Immature natural killer cell (primary cell): Measurements from ENCODE around the gene SLC5A7. TPM values are rescaled to one million over a fixed set of nuclear protein-coding genes. Genes with fewer than 3 reads are reported as not detected.

Source experiments
- DNase-seq, 3 donors: peaks; one replicate each; pipeline ENCODE4 v3.0.0; 2022; ENCODE audit warnings: mixed read lengths in 1 of 3
- H3K27ac Mint-ChIP-seq, 6 donors: one replicate each; pipeline ENCODE4 v1.8.0; 2020; ENCODE audit warnings: mixed read lengths in 6 of 6, mild to moderate bottlenecking in 5 of 6, inconsistent platforms in 4 of 6, moderate library complexity in 3 of 6
- H3K27me3 Mint-ChIP-seq, 3 donors: one replicate each; pipeline ENCODE4 v1.8.0; 2020 to 2021; ENCODE audit warnings: low read depth in 3 of 3, mild to moderate bottlenecking in 3 of 3, mixed read lengths in 3 of 3, moderate library complexity in 3 of 3, inconsistent platforms in 1 of 3
- H3K36me3 Mint-ChIP-seq, 3 donors: one replicate each; pipeline ENCODE4 v1.8.0; 2020; ENCODE audit warnings: mixed read lengths in 3 of 3, inconsistent platforms in 2 of 3, mild to moderate bottlenecking in 2 of 3
- H3K4me1 Mint-ChIP-seq, 2 donors: one replicate each; pipeline ENCODE4 v1.8.0; 2020; ENCODE audit warnings: inconsistent platforms in 2 of 2, mild to moderate bottlenecking in 2 of 2, mixed read lengths in 2 of 2, moderate library complexity in 1 of 2
- H3K4me3 Mint-ChIP-seq, 5 donors: one replicate each; pipeline ENCODE4 v1.8.0; 2020; ENCODE audit warnings: mild to moderate bottlenecking in 5 of 5, mixed read lengths in 5 of 5, inconsistent platforms in 3 of 5, moderate library complexity in 3 of 5
- H3K9me3 Mint-ChIP-seq, 6 donors: one replicate each; pipeline ENCODE4 v1.8.0; 2020; ENCODE audit warnings: mild to moderate bottlenecking in 6 of 6, mixed read lengths in 6 of 6, inconsistent platforms in 4 of 6, moderate library complexity in 3 of 6
- polyA plus RNA-seq, 3 donors: library from polyadenylated mRNA; unstranded; fragments of 300-500 nt; fragmentation: Illumina TruSeq; gene quantifications; one replicate each; pipeline ENCODE4 v1.2.3, GENCODE V29; 2021

Gene SLC5A7
- polyA plus RNA-seq, 3 donors from 2014 or later = not detected

DNA sequence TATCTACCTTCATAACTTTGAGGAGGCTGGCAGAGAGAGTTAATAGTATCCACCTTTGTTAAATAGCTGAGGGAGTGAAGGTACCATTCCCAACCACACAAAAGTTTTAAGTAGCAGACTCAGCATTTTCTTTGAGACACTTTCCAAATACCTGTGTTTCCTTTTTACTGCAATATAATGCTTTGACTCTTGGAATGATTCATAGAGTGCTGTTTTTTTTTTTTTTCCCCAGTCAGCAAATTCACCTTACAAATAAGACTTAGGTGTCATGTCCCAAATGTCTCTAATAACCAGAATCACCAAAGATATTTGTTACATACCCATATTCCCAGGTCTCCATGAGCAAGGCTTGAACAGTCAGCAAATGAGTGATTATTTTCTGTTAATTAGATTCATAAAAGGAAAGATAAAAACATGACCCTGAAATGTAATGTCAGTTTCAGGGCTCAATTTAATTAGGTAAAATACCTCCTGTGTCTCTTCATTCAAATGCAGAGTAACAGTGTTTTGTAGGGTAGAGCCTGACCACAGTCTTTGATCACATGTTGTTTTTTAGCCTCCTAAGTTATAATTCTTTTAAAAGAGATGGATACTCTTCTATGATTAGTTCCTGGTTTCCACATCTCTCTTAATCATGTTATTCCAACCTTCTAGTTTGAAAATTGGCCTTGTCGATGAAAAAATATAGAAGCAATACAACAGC lies 39.9 kb downstream of the SLC5A7 start:
- Mint-ChIP-seq H3K4me1 (no peaks in the 10 kb centered on the region), H3K27ac (no peak overlapping the region), H3K4me3 (no peak overlapping the region), H3K9me3 (peaks cover 0 to 7% (median 2%) of the 10 kb centered on the region in 6 donors), H3K36me3 (no peaks in the 10 kb centered on the region), H3K27me3 (peaks cover 0 to 5% (median 0%) of the 10 kb centered on the region in 3 donors)
- no peak for DNase-seq

DNA sequence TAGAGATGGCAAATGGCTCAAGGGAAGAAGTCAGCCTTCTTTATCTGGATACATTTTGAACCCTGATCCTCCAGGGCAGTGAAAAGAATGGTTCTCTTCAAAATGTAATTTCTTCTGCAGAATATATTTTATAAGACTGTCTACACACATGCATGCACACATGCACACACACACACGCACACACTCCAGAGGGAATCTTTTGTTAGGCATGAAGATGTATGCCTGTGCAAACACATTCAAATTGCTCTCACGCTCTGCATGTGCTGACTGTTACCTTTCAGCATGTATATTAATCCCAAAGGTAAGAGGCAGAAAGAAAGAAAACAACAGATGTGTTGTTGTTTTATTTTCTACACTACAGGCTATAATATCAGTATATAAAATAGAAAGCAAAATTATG lies 43.2 kb downstream of the SLC5A7 start:
- DNase-seq = no peak
- Mint-ChIP-seq H3K9me3 (peaks cover 0 to 7% (median 6%) of the 10 kb centered on the region in 6 donors), H3K27me3 (peaks cover 2 to 3% (median 2%) of the 10 kb centered on the region in 3 donors), H3K36me3 (no peaks in the 10 kb centered on the region), H3K4me1 (no peaks in the 10 kb centered on the region), H3K4me3 (no peak overlapping the region), H3K27ac (no peak overlapping the region)

DNA sequence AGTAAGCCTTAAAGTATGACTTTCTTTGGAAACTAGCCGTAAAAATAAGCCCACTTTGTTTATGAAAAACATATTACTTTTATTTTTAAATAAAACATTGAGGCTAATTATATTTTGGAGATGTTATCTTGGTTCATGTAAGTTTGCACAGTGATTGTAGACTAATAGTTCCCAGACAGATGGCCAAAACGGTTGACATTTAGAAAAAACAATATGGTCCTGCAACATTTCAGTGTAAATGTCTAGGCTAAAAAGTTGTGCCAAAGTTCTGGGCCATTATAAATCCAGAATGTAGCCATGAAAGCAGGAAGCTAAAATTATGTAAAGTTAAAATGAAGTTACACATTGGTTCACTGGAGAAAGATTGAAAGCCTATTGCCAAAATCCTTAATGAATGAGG lies 43.6 kb downstream of the SLC5A7 start:
- H3K36me3 Mint-ChIP-seq = no peaks in the 10 kb centered on the region
- no peak overlapping the region for H3K4me3 Mint-ChIP-seq
- no peaks in the 10 kb centered on the region for H3K4me1 Mint-ChIP-seq
- H3K27ac Mint-ChIP-seq = no peak overlapping the region
- peaks cover 0 to 8% (median 6%) of the 10 kb centered on the region in 6 donors for H3K9me3 Mint-ChIP-seq
- DNase-seq = no peak
- H3K27me3 Mint-ChIP-seq = peaks cover 2 to 3% (median 2%) of the 10 kb centered on the region in 3 donors

DNA sequence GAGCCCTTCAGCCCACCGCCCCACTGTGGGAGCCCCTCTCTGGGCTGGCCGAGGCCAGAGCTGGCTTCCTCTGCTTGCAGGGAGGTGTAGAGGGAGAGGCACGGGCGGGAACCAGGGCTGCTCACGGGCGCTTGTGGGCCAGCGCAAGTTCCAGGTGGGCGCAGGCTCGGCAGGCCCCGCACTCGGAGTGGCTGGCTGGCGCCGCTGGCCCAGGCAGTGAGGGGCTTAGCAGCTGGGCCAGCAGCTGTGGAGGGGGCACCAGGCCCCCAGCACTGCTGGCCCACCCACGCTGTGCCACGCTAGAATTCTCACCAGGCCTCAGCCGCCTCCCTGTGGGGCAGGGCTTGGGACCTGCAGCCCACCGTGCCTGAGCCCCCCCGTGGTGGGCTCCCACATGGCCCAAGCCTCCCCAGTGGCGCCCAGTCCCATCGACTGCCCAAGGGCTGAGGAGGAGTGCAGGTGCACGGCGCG lies 45.2 kb downstream of the SLC5A7 start:
- Mint-ChIP-seq H3K27ac (no peak overlapping the region), H3K36me3 (no peaks in the 10 kb centered on the region), H3K9me3 (peaks cover 0 to 8% (median 7%) of the 10 kb centered on the region in 6 donors), H3K4me3 (no peak overlapping the region), H3K4me1 (no peaks in the 10 kb centered on the region), H3K27me3 (peaks cover 2 to 3% (median 2%) of the 10 kb centered on the region in 3 donors)
- DNase-seq = no peak

DNA sequence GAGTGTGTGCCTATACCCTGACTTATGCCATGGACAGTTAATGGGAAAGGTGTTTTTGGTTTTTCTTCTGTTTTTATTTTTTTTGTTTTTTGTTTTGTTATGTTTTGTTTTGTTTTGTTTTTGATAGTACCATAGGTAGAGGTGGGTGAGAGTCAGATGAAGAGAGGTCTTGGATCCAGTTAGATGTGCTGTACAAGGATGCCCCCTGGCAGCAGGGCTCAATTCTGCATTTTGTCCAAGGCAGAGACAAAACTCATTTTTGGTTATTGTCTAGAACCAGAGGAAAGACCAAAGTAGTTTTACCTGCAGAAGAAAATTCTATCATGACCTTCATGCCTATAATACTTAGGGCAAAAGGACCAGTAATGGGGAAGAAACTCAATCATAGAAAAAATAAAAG lies 48.5 kb downstream of the SLC5A7 start:
- Mint-ChIP-seq H3K4me1 (no peaks in the 10 kb centered on the region), H3K27me3 (peaks cover 0 to 3% (median 3%) of the 10 kb centered on the region in 3 donors), H3K36me3 (no peaks in the 10 kb centered on the region), H3K4me3 (no peak overlapping the region), H3K9me3 (peaks cover 3 to 17% (median 9%) of the 10 kb centered on the region in 6 donors), H3K27ac (no peak overlapping the region)
- DNase-seq = no peak

DNA sequence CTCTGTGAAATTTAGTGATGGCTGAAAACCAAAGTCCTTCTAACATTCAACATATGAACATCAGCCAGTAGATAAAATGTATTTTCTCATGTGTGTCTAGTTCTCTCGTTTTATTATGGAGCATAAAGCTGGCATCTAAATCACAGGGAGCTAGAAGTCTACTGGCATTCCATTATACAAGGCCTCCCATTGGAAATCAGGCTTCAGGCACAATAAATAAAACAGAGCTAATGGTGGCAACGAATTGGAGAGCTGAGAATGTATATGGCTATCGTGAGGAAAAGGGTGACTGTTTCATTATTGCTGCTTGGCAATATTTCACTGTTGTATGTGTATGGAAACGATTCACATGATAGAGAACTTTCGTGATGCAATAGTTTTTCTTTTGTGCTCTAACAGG lies 62.4 kb downstream of the SLC5A7 start:
- no peak for DNase-seq
- peaks cover 1 to 31% (median 4%) of the 10 kb centered on the region in 6 donors for H3K9me3 Mint-ChIP-seq
- H3K4me1 Mint-ChIP-seq = no peaks in the 10 kb centered on the region
- no peak overlapping the region for H3K4me3 Mint-ChIP-seq
- no peaks in the 10 kb centered on the region for H3K27me3 Mint-ChIP-seq
- H3K36me3 Mint-ChIP-seq = no peaks in the 10 kb centered on the region
- H3K27ac Mint-ChIP-seq = no peak overlapping the region

DNA sequence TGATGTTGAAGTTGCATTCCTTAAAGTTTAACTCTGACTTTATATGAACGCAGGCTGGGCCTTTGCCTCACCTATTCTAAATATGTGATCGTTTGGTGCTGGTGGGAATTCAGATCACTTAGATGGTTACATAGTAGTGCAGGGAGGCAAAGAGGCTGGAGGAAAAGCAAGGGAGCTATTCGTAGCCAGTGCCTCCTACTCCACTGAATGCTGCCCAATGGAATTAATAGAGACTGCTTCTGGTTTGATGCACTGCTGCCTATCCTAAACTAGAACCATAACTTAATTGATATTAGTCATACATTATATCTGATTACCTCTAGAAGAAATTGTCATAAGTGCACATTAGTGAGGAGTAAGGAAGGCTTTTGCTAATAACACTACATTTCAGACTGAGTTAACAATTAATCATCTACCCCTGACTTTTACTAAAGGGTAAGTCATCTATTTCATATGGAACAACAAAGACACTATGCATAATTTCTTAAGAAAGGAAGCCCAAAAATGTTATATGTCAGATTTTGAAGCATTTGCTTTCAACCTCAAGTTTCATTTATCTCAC lies 72.3 kb downstream of the SLC5A7 start:
- Mint-ChIP-seq H3K27me3 (peaks cover 0 to 4% (median 0%) of the 10 kb centered on the region in 3 donors), H3K36me3 (no peaks in the 10 kb centered on the region), H3K4me1 (no peaks in the 10 kb centered on the region), H3K27ac (no peak overlapping the region), H3K9me3 (peaks cover 0 to 8% (median 1%) of the 10 kb centered on the region in 6 donors), H3K4me3 (no peak overlapping the region)
- DNase-seq = no peak

DNA sequence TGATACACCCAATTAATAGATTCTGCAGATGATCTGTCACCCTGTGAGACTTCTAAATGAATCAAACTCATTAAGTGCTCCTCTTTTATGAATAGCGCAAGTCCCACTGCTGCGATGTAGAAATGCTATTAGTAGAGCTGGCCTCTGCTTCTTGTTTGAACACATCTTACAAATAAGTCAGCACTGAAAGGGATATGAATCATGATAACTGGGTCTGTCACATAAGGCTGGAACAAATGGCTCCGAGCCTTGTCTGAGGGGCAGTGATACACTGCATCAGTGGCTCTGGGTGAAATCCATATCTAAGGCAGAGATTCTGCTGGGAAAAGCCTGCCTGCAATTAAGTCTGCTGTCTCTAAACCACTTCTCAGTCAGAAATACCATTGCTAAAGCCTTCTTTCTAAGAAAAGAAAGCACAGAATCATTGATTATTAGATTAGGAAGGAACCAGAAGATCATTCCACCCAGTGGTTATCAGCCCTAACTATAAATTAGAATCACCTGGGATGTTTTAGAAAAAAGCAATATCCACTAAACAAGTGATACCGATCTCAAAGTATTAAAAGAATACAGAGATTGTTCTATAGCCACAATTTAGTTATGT lies 75.2 kb downstream of the SLC5A7 start:
- H3K27me3 Mint-ChIP-seq = peaks cover 0 to 2% (median 0%) of the 10 kb centered on the region in 3 donors
- H3K9me3 Mint-ChIP-seq = peaks cover 0 to 8% (median 0%) of the 10 kb centered on the region in 6 donors
- no peaks in the 10 kb centered on the region for H3K36me3 Mint-ChIP-seq
- no peak for DNase-seq
- H3K4me1 Mint-ChIP-seq = no peaks in the 10 kb centered on the region
- no peak overlapping the region for H3K27ac Mint-ChIP-seq
- H3K4me3 Mint-ChIP-seq = no peak overlapping the region

Other genes starting within 250 kb of the SLC5A7 start
- not detected for gene RGPD4, start 159.6 kb upstream of the SLC5A7 start, polyA plus RNA-seq